SK-N-SH (cell line): Measurements from ENCODE around the gene THSD7B. TPM values are rescaled to one million over a fixed set of nuclear protein-coding genes. Genes with fewer than 3 reads are reported as not detected.
A peak's percentile ranks its signal among the peaks of the same experiment; 100 is the strongest.
"Not testable (repeated sequence)": the region's sequence is repeated elsewhere in the genome, so short reads cannot be mapped to it uniquely, and the experiment has no call there.

ENCODE experiments used
- CTCF ChIA-PET: fragments of 300-600, 350-600 bp; formaldehyde crosslinking; extraction: SDS; loops from one replicate; lab custom pipeline; 2021; lab: Yijun Ruan, JAX
- POLR2A ChIA-PET: fragments of 350-600 bp; sonication (Branson Sonifier 250); formaldehyde crosslinking; extraction: SDS; loops from one replicate; lab custom pipeline; 2020; ENCODE audit warnings: antibody characterized with exemption, inconsistent platforms; lab: Yijun Ruan, JAX
- DNase-seq: peaks from one replicate; pipeline ENCODE4 v3.0.0; 2012
- H2AFZ ChIP-seq: fragments of 200-600 bp; sonication (generic); 2 replicates; pipeline ENCODE4 v1.8.1; 2016; ENCODE audit warnings: antibody characterized with exemption, mild to moderate bottlenecking, low read depth
- H3F3A ChIP-seq: fragments of 200-600 bp; sonication (generic); replicated peaks from 2 replicates; pipeline ENCODE3; 2016; ENCODE audit warnings: antibody characterized with exemption, mild to moderate bottlenecking; ENCODE audit not compliant: insufficient read depth
- H3K27ac ChIP-seq, 2 experiments: fragments of 200-500 bp in 1 of 2; fragments of 200-600 bp in 1 of 2; sonication (Bioruptor generic) in 1 of 2; sonication (generic), shearing (Covaris generic) in 1 of 2; 2 replicates each; pipeline versions ENCODE4 v1.5.1 to v1.6.1; 2014 to 2016; ENCODE audit warnings: low read depth in 2 of 2, inconsistent platforms in 1 of 2, low read length in 1 of 2, mild to moderate bottlenecking in 1 of 2, mixed read lengths in 1 of 2
- H3K27me3 ChIP-seq: fragments of 200-600 bp; sonication (generic), shearing (Covaris generic); 2 replicates; pipeline ENCODE4 v1.6.1; 2016; ENCODE audit warnings: mixed run types; ENCODE audit not compliant: insufficient read depth
- H3K36me3 ChIP-seq, 2 experiments: fragments of 200-500 bp in 1 of 2; fragments of 200-600 bp in 1 of 2; sonication (Bioruptor generic) in 1 of 2; sonication (generic) in 1 of 2; replicated peaks in 1 of 2; 2 replicates each; pipeline versions ENCODE3 to v1.5.1; 2014 to 2016; ENCODE audit warnings: low read length in 1 of 2, mild to moderate bottlenecking in 1 of 2; ENCODE audit not compliant: insufficient read depth in 2 of 2, control insufficient read depth in 1 of 2
- H3K4me1 ChIP-seq, 2 experiments: fragments of 200-500 bp in 1 of 2; fragments of 200-600 bp in 1 of 2; sonication (Bioruptor generic) in 1 of 2; sonication (generic), shearing (Covaris generic) in 1 of 2; 2 replicates each; pipeline versions ENCODE4 v1.5.1 to v1.6.1; 2014 to 2016; ENCODE audit warnings: low read depth in 1 of 2, low read length in 1 of 2, mixed run types in 1 of 2; ENCODE audit not compliant: insufficient read depth in 2 of 2, control insufficient read depth in 1 of 2
- H3K4me2 ChIP-seq: fragments of 200-600 bp; sonication (generic), shearing (Covaris generic); 2 replicates; pipeline ENCODE4 v1.6.1; 2017; ENCODE audit warnings: mixed run types
- H3K4me3 ChIP-seq, 2 experiments: fragments of 200-500 bp in 1 of 2; fragments of 200-600 bp in 1 of 2; sonication (Bioruptor generic) in 1 of 2; sonication (generic), shearing (Covaris generic) in 1 of 2; 2 replicates each; pipeline versions ENCODE4 v1.5.1 to v1.8.1; 2014 to 2016; ENCODE audit warnings: low read depth in 2 of 2, inconsistent platforms in 1 of 2, low read length in 1 of 2, mild to moderate bottlenecking in 1 of 2, mixed read lengths in 1 of 2, moderate library complexity in 1 of 2
- H3K79me2 ChIP-seq: fragments of 200-600 bp; sonication (generic); 2 replicates; pipeline ENCODE4 v1.8.1; 2017; ENCODE audit warnings: mild to moderate bottlenecking; ENCODE audit not compliant: insufficient read depth
- H3K9ac ChIP-seq: fragments of 200-600 bp; sonication (generic); 2 replicates; pipeline ENCODE4 v1.6.1; 2017; ENCODE audit warnings: mixed run types
- H3K9me2 ChIP-seq: fragments of 200-600 bp; sonication (generic); 2 replicates; pipeline ENCODE4 v1.6.1; 2017; ENCODE audit warnings: mixed run types
- H3K9me3 ChIP-seq: fragments of 200-600 bp; sonication (generic); 2 replicates; pipeline ENCODE4 v1.6.1; 2017; ENCODE audit warnings: mixed run types, mild to moderate bottlenecking, moderate library complexity
- H4K20me1 ChIP-seq: fragments of 200-600 bp; sonication (generic); 2 replicates; pipeline ENCODE4 v1.6.1; 2017; ENCODE audit warnings: mild to moderate bottlenecking, mixed run types; ENCODE audit not compliant: insufficient read depth
- MXI1 ChIP-seq: IDR thresholded peaks from 2 replicates; pipeline ENCODE4 v1.6.1; 2012; ENCODE audit warnings: mild to moderate bottlenecking, low read depth, low read length, improper control_type of control experiment
- RXRA ChIP-seq: IDR thresholded peaks from 2 replicates; pipeline ENCODE4 v1.4.0; 2012; ENCODE audit warnings: low read depth, mild to moderate bottlenecking, borderline replicate concordance
- SMC3 ChIP-seq: IDR thresholded peaks from 2 replicates; pipeline ENCODE4 v1.6.1; 2012; ENCODE audit warnings: low read depth, low read length, improper control_type of control experiment
- TCF12 ChIP-seq: IDR thresholded peaks from 2 replicates; pipeline ENCODE4 v1.4.0; 2012
- YY1 ChIP-seq: IDR thresholded peaks from 2 replicates; pipeline ENCODE4 v1.4.0; 2012; ENCODE audit warnings: low read depth, mild to moderate bottlenecking
- WGBS: methylation state at CpG from one replicate; pipeline ENCODE4 v1.1.6; 2017; ENCODE audit warnings: low lambda C conversion rate; 5-methylcytosine and 5-hydroxymethylcytosine counted together
- polyA plus RNA-seq, 3 experiments: library from polyadenylated mRNA; depleted of rRNA; stranded (reverse); fragments of >200 nt; gene quantifications; 2 replicates each; pipeline ENCODE4 v1.2.3, GENCODE V29; 2012
- TF ChIP-seq, protein P1 (sequence below): fragments of 200-600 bp; sonication (generic); IDR thresholded peaks from 2 replicates; pipeline ENCODE4 v1.6.1; 2017; ENCODE audit warnings: antibody characterized with exemption, mild to moderate bottlenecking, moderate library complexity

Gene THSD7B
- polyA plus RNA-seq, 1 of the 3 experiments (the other 2 are of a cell fraction), result not detected

DNA sequence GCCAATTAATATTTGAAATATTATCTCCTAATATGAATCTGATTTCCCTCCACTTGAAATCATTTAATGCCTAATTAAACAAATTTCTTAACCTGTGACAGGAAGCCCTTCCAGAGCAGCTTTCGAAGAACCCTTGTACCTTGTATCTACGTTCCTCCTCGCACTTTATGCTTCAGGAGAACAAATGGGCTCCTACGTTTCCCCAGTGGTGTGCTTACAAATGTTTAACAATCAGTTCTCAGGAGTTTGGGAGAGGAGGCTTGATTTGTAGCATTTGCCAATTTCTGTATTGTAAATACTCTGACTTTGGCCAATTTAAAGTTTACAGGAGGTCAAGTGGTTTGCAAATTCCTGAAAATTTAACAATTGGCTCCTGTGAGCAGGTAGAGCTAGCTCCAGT lies 327.8 kb downstream of the THSD7B start (continued):
- TF ChIP-seq, protein P1, sequence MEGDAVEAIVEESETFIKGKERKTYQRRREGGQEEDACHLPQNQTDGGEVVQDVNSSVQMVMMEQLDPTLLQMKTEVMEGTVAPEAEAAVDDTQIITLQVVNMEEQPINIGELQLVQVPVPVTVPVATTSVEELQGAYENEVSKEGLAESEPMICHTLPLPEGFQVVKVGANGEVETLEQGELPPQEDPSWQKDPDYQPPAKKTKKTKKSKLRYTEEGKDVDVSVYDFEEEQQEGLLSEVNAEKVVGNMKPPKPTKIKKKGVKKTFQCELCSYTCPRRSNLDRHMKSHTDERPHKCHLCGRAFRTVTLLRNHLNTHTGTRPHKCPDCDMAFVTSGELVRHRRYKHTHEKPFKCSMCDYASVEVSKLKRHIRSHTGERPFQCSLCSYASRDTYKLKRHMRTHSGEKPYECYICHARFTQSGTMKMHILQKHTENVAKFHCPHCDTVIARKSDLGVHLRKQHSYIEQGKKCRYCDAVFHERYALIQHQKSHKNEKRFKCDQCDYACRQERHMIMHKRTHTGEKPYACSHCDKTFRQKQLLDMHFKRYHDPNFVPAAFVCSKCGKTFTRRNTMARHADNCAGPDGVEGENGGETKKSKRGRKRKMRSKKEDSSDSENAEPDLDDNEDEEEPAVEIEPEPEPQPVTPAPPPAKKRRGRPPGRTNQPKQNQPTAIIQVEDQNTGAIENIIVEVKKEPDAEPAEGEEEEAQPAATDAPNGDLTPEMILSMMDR, result no peak

DNA sequence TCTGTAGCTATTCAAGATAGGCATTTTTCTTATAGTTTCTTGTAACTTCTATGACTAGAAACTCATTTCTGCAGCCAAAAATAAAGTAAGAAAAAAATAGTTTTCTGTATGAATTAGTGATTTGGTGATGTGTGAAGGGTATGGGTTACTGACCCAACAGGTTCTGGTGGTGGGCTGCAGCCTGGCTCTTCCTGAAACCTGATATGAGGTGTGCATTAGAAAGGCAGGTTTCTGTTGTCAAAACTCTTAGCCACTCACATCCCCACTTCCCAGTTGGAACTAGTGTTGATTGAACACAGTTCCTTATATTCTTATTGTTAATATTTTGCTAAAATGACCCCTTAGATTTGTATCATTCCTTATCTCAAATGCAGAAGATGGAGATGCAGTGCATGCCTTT lies 330.8 kb downstream of the THSD7B start:
- ChIA-PET CTCF (interaction anchor here (1.5 kb wide), 1 partner anchor 20 kb away, joined by 4 read pairs; no protein-coding TSS in a partner anchor), POLR2A (no interaction called here)
- no peak for TF ChIP-seq SMC3
- Histone ChIP-seq H3F3A (no peaks in the 10 kb centered on the region), H3K9me2 (no peaks in the 10 kb centered on the region), H3K27ac (no peak overlapping the region), H3K4me2 (no peak overlapping the region), H3K79me2 (no peaks in the 10 kb centered on the region), H3K4me1 (no peaks in the 10 kb centered on the region), H4K20me1 (no peaks in the 10 kb centered on the region), H3K36me3 (no peaks in the 10 kb centered on the region), H3K9me3 (no peaks in the 10 kb centered on the region), H3K4me3 (no peak overlapping the region), H3K9ac (no peak overlapping the region), H3K27me3 (no peaks in the 10 kb centered on the region), H2AFZ (no peak overlapping the region)
- DNase-seq, result no peak

DNA sequence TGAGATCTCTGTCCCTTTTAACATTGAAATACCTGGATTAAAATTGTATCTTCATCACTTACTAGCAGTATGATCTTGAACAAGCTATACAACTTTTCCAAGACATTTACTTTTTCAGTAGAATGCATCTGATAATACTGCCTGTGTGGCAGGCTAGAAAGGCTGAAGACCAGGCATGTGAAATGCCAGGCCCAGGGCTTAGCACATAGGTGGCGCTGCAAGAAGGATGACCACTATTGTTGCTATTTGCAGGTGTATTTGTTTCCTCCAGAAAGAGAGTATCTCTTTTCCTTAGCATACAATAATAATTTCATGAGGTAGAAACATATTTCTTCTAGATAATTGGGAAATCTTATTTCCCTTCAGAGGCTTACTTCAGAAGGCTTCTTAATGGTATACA lies 331.3 kb downstream of the THSD7B start:
- ChIA-PET CTCF (no interaction called here), POLR2A (no interaction called here)
- no peaks in the 10 kb centered on the region for H3K79me2 ChIP-seq

DNA sequence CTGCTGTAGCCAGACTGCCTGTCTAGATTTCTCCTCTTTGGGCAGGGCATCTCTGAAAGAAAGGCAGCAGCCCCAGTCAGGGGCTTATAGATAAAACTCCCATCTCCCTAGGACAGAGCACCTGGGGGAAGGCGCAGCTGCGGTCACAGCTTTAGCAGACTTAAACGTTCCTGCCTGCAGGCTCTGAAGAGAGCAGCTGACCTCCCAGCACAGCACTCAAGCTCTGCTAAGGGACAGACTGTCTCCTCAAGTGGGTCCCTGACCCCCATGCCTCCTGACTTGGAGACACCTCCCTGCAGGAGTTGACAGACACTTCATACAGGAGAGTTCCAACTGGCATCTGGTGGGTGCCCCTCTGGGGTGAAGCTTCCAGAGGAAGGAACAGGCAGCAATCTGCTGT lies 336.5 kb downstream of the THSD7B start:
- CTCF ChIA-PET, H3K79me2 ChIP-seq, H3K27me3 ChIP-seq, H3K4me1 ChIP-seq, H3K4me3 ChIP-seq, H3K9ac ChIP-seq, H3K4me2 ChIP-seq, DNase-seq, POLR2A ChIA-PET, H3F3A ChIP-seq, H3K36me3 ChIP-seq, H4K20me1 ChIP-seq, H3K27ac ChIP-seq, H3K9me3 ChIP-seq, H3K9me2 ChIP-seq, H2AFZ ChIP-seq: not testable (repeated sequence)
- no CpG with 5 or more reads among the region's 3 CpGs for WGBS

More for the DNA sequence above, 331.3 kb downstream of the THSD7B start:
- DNase-seq, result no peak
- H3K4me1 ChIP-seq, result no peaks in the 10 kb centered on the region
- no peak overlapping the region for H2AFZ ChIP-seq
- H3K9me3 ChIP-seq, result no peaks in the 10 kb centered on the region
- no peak overlapping the region for H3K4me3 ChIP-seq
- no peaks in the 10 kb centered on the region for H3K27me3 ChIP-seq
- TF ChIP-seq TCF12 (no peak), YY1 (no peak), MXI1 (no peak), RXRA (no peak)
- TF ChIP-seq, protein P1, result peak; percentile 21; the same call in 1 of the 2 replicates
- H3K9me2 ChIP-seq, result no peaks in the 10 kb centered on the region
- no peak overlapping the region for H3K4me2 ChIP-seq
- no peaks in the 10 kb centered on the region for H4K20me1 ChIP-seq
- no peaks in the 10 kb centered on the region for H3K36me3 ChIP-seq
- WGBS, result 25% methylated on average over 1 of the region's 1 CpG
- no peaks in the 10 kb centered on the region for H3F3A ChIP-seq
- H3K9ac ChIP-seq, result no peak overlapping the region
- no peak overlapping the region for H3K27ac ChIP-seq
